GM12801 (cell line): Measurements from ENCODE around the gene DCPS.

ENCODE experiments used
- CTCF ChIP-seq: IDR thresholded peaks from one replicate; pipeline ENCODE4 v1.5.1; 2011; ENCODE audit warnings: control low read depth; ENCODE audit not compliant: insufficient read length; ENCODE audit errors: extremely low read depth

The DCPS gene

GRCh38 chr11:126290887-126291286 lies 13.0 kb upstream of the DCPS start:
- no peak for TF ChIP-seq CTCF

GRCh38 chr11:126293726-126294125 lies 10.1 kb upstream of the DCPS start:
- no peak for TF ChIP-seq CTCF

DNA sequence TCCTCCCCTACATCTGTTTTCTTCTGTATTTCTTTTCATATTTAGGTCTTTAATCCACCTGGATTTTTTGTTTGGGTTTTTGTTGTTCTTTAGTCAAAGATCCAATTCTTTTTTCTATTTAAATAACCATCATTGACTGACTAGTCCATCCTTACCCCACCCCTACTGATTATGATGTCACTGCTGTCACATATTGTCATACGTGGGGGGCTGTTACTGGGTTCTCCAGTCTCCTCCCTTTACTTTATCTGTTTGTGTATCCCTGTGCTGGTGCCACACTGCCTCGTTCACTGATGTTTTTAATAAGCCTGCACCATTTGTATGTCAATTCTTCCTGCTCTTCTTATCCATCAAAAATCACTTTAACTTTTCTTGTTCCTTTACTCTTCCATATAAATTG lies 6.9 kb upstream of the DCPS start:
- no peak for TF ChIP-seq CTCF

DNA sequence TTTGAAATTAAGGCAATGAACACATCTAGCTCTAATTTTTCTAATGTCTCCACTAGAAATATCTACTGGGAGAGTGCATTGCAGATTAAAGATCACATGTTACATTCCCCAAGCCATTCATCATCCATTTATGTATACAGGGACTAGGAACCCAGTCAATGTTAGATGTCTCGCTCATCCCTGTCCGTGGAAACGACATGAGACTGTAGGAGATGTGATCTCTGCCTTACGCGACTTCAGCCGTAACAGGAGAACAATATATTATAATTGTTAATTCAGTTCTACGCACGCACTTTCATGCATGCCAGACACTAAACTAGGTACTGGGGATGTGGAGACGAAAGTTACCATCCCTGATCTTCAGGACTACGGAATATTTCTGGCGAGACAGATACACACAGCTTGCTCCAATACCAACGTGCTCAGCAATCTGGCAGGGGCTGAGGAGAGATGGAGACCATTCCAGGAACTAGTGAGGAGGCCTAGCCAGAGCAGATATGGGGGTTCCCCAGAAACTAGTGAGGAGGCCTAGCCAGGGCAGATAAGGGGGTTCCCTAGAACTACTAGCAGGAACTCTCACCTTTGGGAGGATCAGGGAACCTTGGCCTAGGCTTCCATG lies 706 bp downstream of the DCPS start:
- TF ChIP-seq CTCF: no peak

GRCh38 chr11:126305699-126306098 lies 1.8 kb downstream of the DCPS start:
- no peak for TF ChIP-seq CTCF

DNA sequence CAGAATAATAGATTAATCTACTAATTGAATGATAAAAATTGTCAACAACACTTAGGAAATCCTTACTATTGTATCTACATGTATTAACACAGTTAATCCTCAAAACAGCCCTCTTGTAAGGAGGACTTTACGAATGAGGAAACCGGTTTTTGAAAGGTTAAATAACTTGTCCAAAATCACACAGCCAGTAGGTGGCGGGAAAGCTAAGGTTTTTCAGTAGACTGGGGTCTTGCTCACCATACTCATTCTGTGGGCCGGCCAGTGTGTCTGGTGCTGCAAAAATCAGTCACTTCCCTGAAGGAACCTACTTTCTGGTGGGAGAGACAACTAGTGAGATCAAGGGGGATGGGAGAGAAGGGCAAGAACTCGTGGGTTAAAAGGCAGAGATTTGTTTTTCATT lies 3.8 kb downstream of the DCPS start:
- TF ChIP-seq CTCF: no peak

GRCh38 chr11:126308271-126308671 lies 4.4 kb downstream of the DCPS start:
- TF ChIP-seq CTCF: no peak
